Vein endothelial cell (primary cell): Measurements from ENCODE around the gene PRRT3. TPM values are rescaled to one million over a fixed set of nuclear protein-coding genes. Genes with fewer than 3 reads are reported as not detected.

Experiments
- small RNA-seq: library from RNA; depleted of rRNA; stranded (forward); fragments of <200 nt; gene quantifications from one replicate; pipeline ENCODE3, GENCODE V24; 2012
- total RNA-seq: library from RNA; depleted of rRNA; stranded (reverse); fragments of >200 nt; gene quantifications from 2 replicates; pipeline ENCODE4 v1.2.3, GENCODE V29; 2012

Gene PRRT3
- total RNA-seq: 2.0 TPM in 2 replicates

GRCh38 chr3:9951962-9952805 is at the start of gene PRRT3:
Gene PRRT3, minus strand, starts transcription at chr3:9952408. Its CDS starts 2,293 bp downstream, at chr3:9950115.

GRCh38 chr3:9933561-9934234 is 18.5 kb downstream of the PRRT3 start, which contains the start of gene CRELD1:
Gene CRELD1, plus strand, starts transcription at chr3:9933834. Its CDS starts 605 bp downstream, at chr3:9934439.

DNA sequence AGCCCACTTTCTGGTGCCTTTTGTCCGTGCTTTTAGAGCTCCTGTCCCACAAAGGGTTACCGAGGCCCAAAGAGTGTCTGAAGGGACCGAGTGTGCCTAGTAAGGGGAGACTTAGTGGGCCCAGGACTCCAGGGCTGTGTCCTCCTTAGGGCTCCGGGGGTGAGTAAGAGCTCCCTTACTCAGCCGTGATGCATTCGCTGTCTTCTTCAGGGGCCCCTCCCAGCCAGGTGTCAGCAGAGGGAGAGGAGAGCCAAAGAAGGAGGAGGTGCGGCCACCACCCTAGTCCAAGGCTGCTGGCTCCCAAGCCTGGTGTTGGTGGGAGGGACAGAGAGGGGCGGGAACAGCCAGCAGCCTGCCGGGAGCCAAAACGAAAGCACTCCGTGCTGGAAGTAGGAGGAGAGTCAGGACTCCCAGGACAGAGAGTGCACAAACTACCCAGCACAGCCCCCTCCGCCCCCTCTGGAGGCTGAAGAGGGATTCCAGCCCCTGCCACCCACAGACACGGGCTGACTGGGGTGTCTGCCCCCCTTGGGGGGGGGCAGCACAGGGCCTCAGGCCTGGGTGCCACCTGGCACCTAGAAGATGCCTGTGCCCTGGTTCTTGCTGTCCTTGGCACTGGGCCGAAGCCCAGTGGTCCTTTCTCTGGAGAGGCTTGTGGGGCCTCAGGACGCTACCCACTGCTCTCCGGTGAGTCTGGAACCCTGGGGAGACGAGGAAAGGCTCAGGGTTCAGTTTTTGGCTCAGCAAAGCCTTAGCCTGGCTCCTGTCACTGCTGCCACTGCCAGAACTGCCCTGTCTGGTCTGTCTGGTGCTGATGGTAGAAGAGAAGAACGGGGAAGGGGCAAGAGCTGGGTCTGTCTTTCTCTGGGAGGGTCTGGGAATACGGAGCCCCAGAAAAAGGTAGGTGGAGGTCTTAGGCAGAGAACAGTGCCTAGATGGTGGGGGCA is 35.2 kb downstream of the PRRT3 start, which contains the start of gene IL17RC:
Gene IL17RC (plus strand): TSS at position 365 of the 947 bp plus-strand sequence. CDS start 218 bp downstream, at position 583.

GRCh38 chr3:9902372-9903237 is 49.6 kb downstream of the PRRT3 start, which contains the start of gene IL17RE:
Gene IL17RE, plus strand, starts transcription at chr3:9902848. Its CDS starts 85 bp downstream, at chr3:9902933.

Small RNA genes within 50 kb of the gene (small RNA-seq; reads per million reads assigned to genes)
- gene CYCSP10 (not detected), gene RNU6-882P (not detected)

Other genes with a start within 250 kb of the PRRT3 start
- gene CPNE9, start 248.6 kb downstream of the PRRT3 start, total RNA-seq: not detected in 2 replicates
- gene BRPF1, start 220.7 kb downstream of the PRRT3 start, total RNA-seq: 30.9 and 34.3 TPM in 2 replicates
- gene OGG1, start 202.5 kb downstream of the PRRT3 start, total RNA-seq: 22.9 and 27.8 TPM in 2 replicates
- 23.2 and 25.2 TPM in 2 replicates for gene CAMK1, start 182.5 kb downstream of the PRRT3 start, total RNA-seq
- gene TADA3, start 159.9 kb downstream of the PRRT3 start, total RNA-seq: 50.6 and 56.7 TPM in 2 replicates
- 355 and 367 TPM in 2 replicates for gene ARPC4, start 159.3 kb downstream of the PRRT3 start, total RNA-seq
- gene TTLL3, start 142.1 kb downstream of the PRRT3 start, total RNA-seq: 21.8 and 26.1 TPM in 2 replicates
- 24.4 and 30.1 TPM in 2 replicates for gene RPUSD3, start 108.4 kb downstream of the PRRT3 start, total RNA-seq
- gene CIDEC, start 72.2 kb downstream of the PRRT3 start, total RNA-seq: not detected in 2 replicates
- gene JAGN1, start 61.8 kb downstream of the PRRT3 start, total RNA-seq: 25.2 and 26.9 TPM in 2 replicates
- gene IL17RE, start 49.6 kb downstream of the PRRT3 start, total RNA-seq: 0.33 and 0.57 TPM in 2 replicates
- 15.9 and 28.4 TPM in 2 replicates for gene IL17RC, start 35.3 kb downstream of the PRRT3 start, total RNA-seq
- gene CRELD1, start 18.6 kb downstream of the PRRT3 start, total RNA-seq: 19.1 and 25.2 TPM in 2 replicates
- 47.7 and 69.8 TPM in 2 replicates for gene EMC3, start 34.4 kb upstream of the PRRT3 start, total RNA-seq
- 14.4 and 29.4 TPM in 2 replicates for gene FANCD2, start 74.0 kb upstream of the PRRT3 start, total RNA-seq
- gene FANCD2OS, start 155.8 kb upstream of the PRRT3 start, total RNA-seq: not detected in 2 replicates
- gene BRK1, start 163.3 kb upstream of the PRRT3 start, total RNA-seq: 136 and 167 TPM in 2 replicates
- 42.1 and 45.4 TPM in 2 replicates for gene VHL, start 189.4 kb upstream of the PRRT3 start, total RNA-seq
- gene IRAK2, start 212.5 kb upstream of the PRRT3 start, total RNA-seq: 29.4 and 48.1 TPM in 2 replicates